CD4-positive, alpha-beta T cell treated with Interleukin-12 subunit alpha and Interleukin-12 subunit beta, for 1 hour (primary cell): ENCODE measurements around the gene TUBA8.
"Not testable (repeated sequence)": the region's sequence is repeated elsewhere in the genome, so short reads cannot be mapped to it uniquely, and the experiment has no call there.

Experiments
- DNase-seq: peaks from one replicate; pipeline ENCODE4 v3.0.0-alpha.2; 2020

TUBA8 gene

GRCh38 chr22:18136563-18137320, 26.1 kb downstream of the TUBA8 start:
- DNase-seq, result no peak

- DNase-seq, result not testable (repeated sequence)
These were observed 30.4 kb downstream of the TUBA8 start for GRCh38 chr22:18141004-18141403.

- DNase-seq, result no peak
These were observed 33.5 kb downstream of the TUBA8 start for GRCh38 chr22:18144105-18144504.

GRCh38 chr22:18145676-18146388, 35.2 kb downstream of the TUBA8 start:
- DNase-seq, result no peak

GRCh38 chr22:18146389-18146753, 35.8 kb downstream of the TUBA8 start:
- DNase-seq, result no peak

GRCh38 chr22:18147791-18148190, 37.2 kb downstream of the TUBA8 start:
- no peak for DNase-seq

GRCh38 chr22:18148293-18148965, 37.8 kb downstream of the TUBA8 start:
- DNase-seq, result no peak

GRCh38 chr22:18152519-18152918, 41.9 kb downstream of the TUBA8 start:
- DNase-seq, result peak; percentile 11

- no peak for DNase-seq
These were observed 44.3 kb downstream of the TUBA8 start for GRCh38 chr22:18154821-18155390.

GRCh38 chr22:18155546-18155945, 44.9 kb downstream of the TUBA8 start:
- not testable (repeated sequence) for DNase-seq

- DNase-seq, result peak; percentile 44
These were observed 46.5 kb downstream of the TUBA8 start for GRCh38 chr22:18156878-18157713.

GRCh38 chr22:18157714-18158028, 47.1 kb downstream of the TUBA8 start:
- no peak for DNase-seq

- not testable (repeated sequence) for DNase-seq
These were observed 50.0 kb downstream of the TUBA8 start for GRCh38 chr22:18160641-18161040.

GRCh38 chr22:18163843-18164242, 53.2 kb downstream of the TUBA8 start:
- not testable (repeated sequence) for DNase-seq

- not testable (repeated sequence) for DNase-seq
These were observed 54.0 kb downstream of the TUBA8 start for GRCh38 chr22:18164584-18164983.

- not testable (repeated sequence) for DNase-seq
These were observed 54.7 kb downstream of the TUBA8 start for GRCh38 chr22:18165356-18165755.

- DNase-seq, result not testable (repeated sequence)
These were observed 59.7 kb downstream of the TUBA8 start for GRCh38 chr22:18170284-18170683.

GRCh38 chr22:18172203-18172602, 61.6 kb downstream of the TUBA8 start:
- not testable (repeated sequence) for DNase-seq

GRCh38 chr22:18172776-18173175, 62.2 kb downstream of the TUBA8 start:
- not testable (repeated sequence) for DNase-seq

- DNase-seq, result not testable (repeated sequence)
These were observed 62.8 kb downstream of the TUBA8 start for GRCh38 chr22:18173441-18173840.
